ENCODE data around the gene GALNT15. TPM values are rescaled to one million over a fixed set of nuclear protein-coding genes. Genes with fewer than 3 reads are reported as not detected.

GALNT15 gene
- total RNA-seq, 4 donors from 2014 or later: 75.3 to 133 (median 84.5) TPM

GRCh38 chr3:16151109-16151508 is 23.4 kb upstream of the GALNT15 start:
- peak; percentile 86 to 96 for DNase-seq (ENCODE audit: low spot score in 2 of 2)
- TF ChIP-seq POLR2A (IDR thresholded peaks at IDR 0.05): no peak
- TF ChIP-seq, protein P1, sequence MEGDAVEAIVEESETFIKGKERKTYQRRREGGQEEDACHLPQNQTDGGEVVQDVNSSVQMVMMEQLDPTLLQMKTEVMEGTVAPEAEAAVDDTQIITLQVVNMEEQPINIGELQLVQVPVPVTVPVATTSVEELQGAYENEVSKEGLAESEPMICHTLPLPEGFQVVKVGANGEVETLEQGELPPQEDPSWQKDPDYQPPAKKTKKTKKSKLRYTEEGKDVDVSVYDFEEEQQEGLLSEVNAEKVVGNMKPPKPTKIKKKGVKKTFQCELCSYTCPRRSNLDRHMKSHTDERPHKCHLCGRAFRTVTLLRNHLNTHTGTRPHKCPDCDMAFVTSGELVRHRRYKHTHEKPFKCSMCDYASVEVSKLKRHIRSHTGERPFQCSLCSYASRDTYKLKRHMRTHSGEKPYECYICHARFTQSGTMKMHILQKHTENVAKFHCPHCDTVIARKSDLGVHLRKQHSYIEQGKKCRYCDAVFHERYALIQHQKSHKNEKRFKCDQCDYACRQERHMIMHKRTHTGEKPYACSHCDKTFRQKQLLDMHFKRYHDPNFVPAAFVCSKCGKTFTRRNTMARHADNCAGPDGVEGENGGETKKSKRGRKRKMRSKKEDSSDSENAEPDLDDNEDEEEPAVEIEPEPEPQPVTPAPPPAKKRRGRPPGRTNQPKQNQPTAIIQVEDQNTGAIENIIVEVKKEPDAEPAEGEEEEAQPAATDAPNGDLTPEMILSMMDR (IDR thresholded peaks at IDR 0.05): no peak
- intact Hi-C loops (cut with DNase I; ENCODE audit: low total_unique reads): no loop called here
- no peak overlapping the region for H3K4me3 ChIP-seq (ENCODE audit: low read depth, poor library complexity, severe bottlenecking)
- 35 to 40% methylated on average over 4 of the region's 4 CpGs for WGBS, 2 donors

DNA sequence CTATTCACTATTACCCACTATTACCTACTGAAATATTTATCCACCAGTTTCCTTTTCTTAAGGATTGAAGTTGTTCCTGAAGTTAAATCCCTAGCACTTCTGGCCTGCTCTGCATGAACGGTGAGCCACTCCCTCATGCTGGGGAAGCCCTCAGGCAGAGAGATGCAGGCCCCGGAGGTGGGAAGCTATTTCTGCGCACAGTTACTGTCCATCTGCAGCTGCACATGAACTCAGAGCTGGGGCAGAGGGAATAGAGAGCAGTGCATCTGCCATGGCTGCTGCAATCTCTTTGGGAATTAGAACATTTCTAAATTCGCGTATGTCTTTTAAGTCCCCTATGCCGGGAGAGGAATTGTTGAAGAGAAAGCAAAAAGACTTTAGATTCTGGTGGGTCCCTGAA is 6.3 kb upstream of the GALNT15 start:
- TF ChIP-seq POLR2A (IDR thresholded peaks at IDR 0.05): no peak
- no peak overlapping the region for H3K4me3 ChIP-seq (ENCODE audit: low read depth, poor library complexity, severe bottlenecking)
- intact Hi-C loops (cut with DNase I; ENCODE audit: low total_unique reads): no loop called here
- no peak for DNase-seq (ENCODE audit: low spot score in 2 of 2)
- 78 to 79% methylated on average over 6 of the region's 6 CpGs for WGBS, 2 donors

DNA sequence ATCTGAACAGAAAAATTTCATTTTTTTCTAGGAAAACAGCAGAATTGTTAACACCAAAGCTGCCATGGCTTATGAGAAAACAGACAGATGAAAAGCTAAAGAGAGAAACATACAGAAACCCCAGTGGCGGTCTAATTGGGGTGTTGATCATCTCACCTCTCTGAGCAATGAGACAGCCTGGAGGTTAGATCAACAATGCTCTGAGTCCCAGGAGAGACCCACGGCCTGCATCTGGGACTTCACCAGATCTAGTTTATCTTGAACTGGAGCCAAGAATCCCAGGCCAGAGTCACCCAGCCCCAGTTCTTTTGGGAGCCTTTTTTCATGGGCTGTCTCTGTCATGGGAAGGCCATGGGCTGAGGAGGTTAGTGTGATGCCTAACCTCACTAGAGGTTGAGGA is 3.5 kb upstream of the GALNT15 start:
- TF ChIP-seq, protein P1 (IDR thresholded peaks at IDR 0.05): no peak
- no peak for TF ChIP-seq POLR2A (IDR thresholded peaks at IDR 0.05)
- WGBS, 2 donors: 80 to 83% methylated on average over 2 of the region's 2 CpGs
- no peak overlapping the region for H3K4me3 ChIP-seq (ENCODE audit: low read depth, poor library complexity, severe bottlenecking)
- intact Hi-C loops (cut with DNase I; ENCODE audit: low total_unique reads): no loop called here
- DNase-seq (ENCODE audit: low spot score in 2 of 2): no peak

DNA sequence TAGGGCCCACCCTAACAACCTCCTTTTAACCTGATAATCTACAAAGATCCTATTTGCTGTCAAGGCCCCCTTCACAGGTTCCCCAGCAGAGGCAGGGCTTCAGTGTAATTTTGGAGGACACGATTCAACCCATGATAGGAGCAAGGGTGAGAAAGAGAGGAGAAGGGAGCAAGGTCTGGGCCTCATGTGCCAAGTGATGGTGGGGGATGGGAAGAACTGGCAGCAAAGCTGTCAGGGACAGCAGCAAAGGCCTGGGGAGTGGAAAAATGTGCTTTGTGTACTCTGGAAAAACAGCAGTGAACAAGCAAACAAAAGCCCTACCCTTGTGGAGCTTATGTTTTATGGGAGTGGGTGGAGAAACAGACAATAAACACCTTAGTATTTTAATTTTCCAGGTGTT is 2.7 kb upstream of the GALNT15 start:
- TF ChIP-seq, protein P1 (IDR thresholded peaks at IDR 0.05): no peak
- no peak for TF ChIP-seq POLR2A (IDR thresholded peaks at IDR 0.05)
- 82 to 100% methylated on average over 1 of the region's 1 CpG for WGBS, 2 donors
- H3K4me3 ChIP-seq (ENCODE audit: low read depth, poor library complexity, severe bottlenecking): no peak overlapping the region
- peak in 1 of 2 donors; percentile 10 for DNase-seq (ENCODE audit: low spot score in 2 of 2)
- intact Hi-C loops (cut with DNase I; ENCODE audit: low total_unique reads): no loop called here

DNA sequence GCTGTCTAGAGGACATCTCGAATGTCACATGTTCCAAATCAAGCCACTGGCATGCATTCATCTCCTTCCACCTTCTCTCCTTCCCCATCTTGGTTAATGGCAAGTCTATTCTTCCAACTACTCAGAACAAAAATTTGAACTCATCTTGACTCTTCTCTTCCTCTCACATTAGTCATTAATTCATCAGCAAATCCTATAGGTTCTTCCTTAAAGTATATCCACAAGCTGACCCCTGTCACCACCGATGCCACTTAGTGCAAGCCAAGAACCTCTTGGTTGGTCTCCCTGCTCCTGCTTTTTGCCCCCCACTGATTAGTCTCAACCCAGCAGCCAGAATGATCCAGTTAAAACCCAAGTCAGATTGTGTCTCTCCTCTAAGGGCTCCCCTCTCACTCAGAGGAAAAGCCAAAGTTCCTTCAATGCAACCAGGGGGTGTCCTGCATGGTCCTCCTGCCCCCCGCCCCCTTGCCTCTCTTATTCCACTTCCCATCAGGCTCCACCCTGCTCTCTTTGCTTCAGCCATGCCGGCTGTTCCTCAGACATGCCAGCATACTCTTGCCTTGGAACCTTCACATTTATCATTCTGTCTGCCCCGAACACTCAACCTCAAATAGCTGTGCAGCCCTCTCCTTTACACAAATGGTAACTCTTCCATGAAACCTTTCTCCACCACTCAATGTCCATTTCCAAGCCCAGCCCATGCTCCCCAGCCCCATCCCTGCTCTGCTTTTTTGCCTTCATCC is 1.0 kb upstream of the GALNT15 start:
- no peak for TF ChIP-seq POLR2A (IDR thresholded peaks at IDR 0.05)
- TF ChIP-seq, protein P1 (IDR thresholded peaks at IDR 0.05): no peak
- peak in 1 of 2 donors; percentile 82 for DNase-seq (ENCODE audit: low spot score in 2 of 2)
- intact Hi-C loops (cut with DNase I; ENCODE audit: low total_unique reads): no loop called here
- H3K4me3 ChIP-seq (ENCODE audit: low read depth, poor library complexity, severe bottlenecking): no peak overlapping the region
- WGBS, 2 donors: 75 to 80% methylated on average over 5 of the region's 5 CpGs

- TF ChIP-seq POLR2A (IDR thresholded peaks at IDR 0.05): no peak
- TF ChIP-seq, protein P1 (IDR thresholded peaks at IDR 0.05): no peak
- H3K4me3 ChIP-seq (ENCODE audit: low read depth, poor library complexity, severe bottlenecking): no peak overlapping the region
- DNase-seq (ENCODE audit: low spot score in 2 of 2): no peak
- WGBS, 2 donors: 0 to 38% methylated on average over 1 of the region's 1 CpG
- intact Hi-C loops (cut with DNase I; ENCODE audit: low total_unique reads): no loop called here
Measured at GRCh38 chr3:16174026-16174355, 489 bp upstream of the GALNT15 start.
